Neural cell (in vitro differentiated cells): ENCODE results near the gene SLC8A1. TPM values are rescaled to one million over a fixed set of nuclear protein-coding genes. Genes with fewer than 3 reads are reported as not detected.

Experiments
- H2AFZ ChIP-seq: fragments of 200-600, 300-800 bp; sonication (generic), shearing (Covaris generic); 2 replicates; pipeline ENCODE4 v1.6.0; 2014; ENCODE audit warnings: low read depth, mild to moderate bottlenecking, antibody characterized with exemption, low read length, moderate library complexity
- H3F3A ChIP-seq: fragments of 200-600 bp; shearing (Covaris generic); 2 replicates; pipeline ENCODE4 v1.6.1; 2016; ENCODE audit warnings: mild to moderate bottlenecking, moderate library complexity, mixed read lengths, antibody characterized with exemption, low read length; ENCODE audit not compliant: insufficient read depth, poor library complexity, severe bottlenecking
- H3K27ac ChIP-seq: fragments of 200-600, 300-800 bp; sonication (generic), shearing (Covaris generic); 2 replicates; pipeline ENCODE4 v1.5.1; 2014; ENCODE audit warnings: mild to moderate bottlenecking, low read length, moderate library complexity
- H3K27me3 ChIP-seq: fragments of 300-800, 200-600 bp; sonication (generic), shearing (Covaris generic); 2 replicates; pipeline ENCODE4 v1.6.0; 2014; ENCODE audit warnings: mild to moderate bottlenecking, low read depth, low read length, moderate library complexity; ENCODE audit not compliant: insufficient read depth
- H3K36me3 ChIP-seq: fragments of 300-800, 200-600 bp; sonication (generic), shearing (Covaris generic); 2 replicates; pipeline ENCODE4 v1.5.1; 2014; ENCODE audit warnings: mild to moderate bottlenecking, antibody characterized with exemption, low read length, moderate library complexity; ENCODE audit not compliant: insufficient read depth
- H3K4me2 ChIP-seq: fragments of 300-800, 200-600 bp; sonication (generic), shearing (Covaris generic); 2 replicates; pipeline ENCODE4 v1.6.0; 2014; ENCODE audit warnings: mild to moderate bottlenecking, low read length
- H3K4me3 ChIP-seq: fragments of 300-800, 200-600 bp; sonication (generic), shearing (Covaris generic); 2 replicates; pipeline ENCODE4 v1.5.1; 2014; ENCODE audit warnings: mild to moderate bottlenecking, low read length, moderate library complexity
- H3K79me2 ChIP-seq: fragments of 200-600 bp; shearing (Covaris generic); replicated peaks from 2 replicates; pipeline ENCODE4 v1.6.0; 2014; ENCODE audit warnings: mild to moderate bottlenecking, low read length, moderate library complexity; ENCODE audit not compliant: insufficient read depth
- H3K9ac ChIP-seq: fragments of 300-800, 200-600 bp; sonication (generic), shearing (Covaris generic); 2 replicates; pipeline ENCODE4 v1.6.1; 2016; ENCODE audit warnings: mild to moderate bottlenecking, low read length, mixed read lengths
- H3K9me2 ChIP-seq: fragments of 200-600 bp; shearing (Covaris generic); 2 replicates; pipeline ENCODE4 v1.6.1; 2016; ENCODE audit warnings: mild to moderate bottlenecking, low read length, mixed read lengths; ENCODE audit not compliant: insufficient read depth
- H3K9me3 ChIP-seq: fragments of 200-600, 300-800 bp; sonication (generic), shearing (Covaris generic); 2 replicates; pipeline ENCODE4 v1.6.1; 2016; ENCODE audit warnings: mild to moderate bottlenecking, mixed run types, low read length, moderate library complexity, mixed read lengths
- H4K20me1 ChIP-seq: fragments of 200-600 bp; shearing (Covaris generic); 2 replicates; pipeline ENCODE4 v1.6.1; 2016; ENCODE audit warnings: mild to moderate bottlenecking, mixed run types; ENCODE audit not compliant: insufficient read depth
- CTCF ChIP-seq: fragments of 450-650 bp; IDR thresholded peaks from 2 replicates; pipeline ENCODE4 v1.5.1; 2014; ENCODE audit warnings: antibody characterized with exemption, mild to moderate bottlenecking, moderate library complexity; ENCODE audit not compliant: poor library complexity, severe bottlenecking
- EP300 ChIP-seq: fragments of 450-650 bp; conservative IDR thresholded peaks from 2 replicates; pipeline ENCODE4 v1.6.1; 2014; ENCODE audit warnings: antibody characterized with exemption, mild to moderate bottlenecking, moderate library complexity; ENCODE audit not compliant: poor library complexity, severe bottlenecking
- EZH2 ChIP-seq: fragments of 200-600, 300-800 bp; shearing (Covaris generic), sonication (generic); IDR thresholded peaks from 2 replicates; pipeline ENCODE4 v1.6.1; 2014; ENCODE audit warnings: antibody characterized with exemption, low read length, borderline replicate concordance, mild to moderate bottlenecking; ENCODE audit not compliant: insufficient read depth, poor library complexity, severe bottlenecking
- MXI1 ChIP-seq: fragments of 450-650 bp; conservative IDR thresholded peaks from 2 replicates; pipeline ENCODE4 v1.6.1; 2014; ENCODE audit warnings: antibody characterized with exemption, mild to moderate bottlenecking; ENCODE audit not compliant: poor library complexity, severe bottlenecking
- POLR2AphosphoS5 ChIP-seq: IDR thresholded peaks from 2 replicates; pipeline ENCODE4 v1.6.1; 2012
- RAD21 ChIP-seq: fragments of 450-650 bp; conservative IDR thresholded peaks from 2 replicates; pipeline ENCODE4 v1.6.1; 2014; ENCODE audit warnings: antibody characterized with exemption, mild to moderate bottlenecking, moderate library complexity
- SMC3 ChIP-seq: fragments of 450-650 bp; conservative IDR thresholded peaks from 2 replicates; pipeline ENCODE4 v1.6.1; 2014; ENCODE audit warnings: antibody characterized with exemption, mild to moderate bottlenecking, moderate library complexity; ENCODE audit not compliant: poor library complexity
- TAF1 ChIP-seq: IDR thresholded peaks from 2 replicates; pipeline ENCODE4 v1.6.1; 2012; ENCODE audit warnings: low read depth
- polyA plus RNA-seq: library from polyadenylated mRNA; depleted of rRNA; stranded (reverse); fragments of >200 nt; gene quantifications from 2 replicates; pipeline ENCODE4 v1.2.3, GENCODE V29; 2014
- TF ChIP-seq, protein P1 (sequence below): IDR thresholded peaks from 2 replicates; pipeline ENCODE4 v1.6.1; 2012; ENCODE audit warnings: borderline replicate concordance

Gene SLC8A1
- polyA plus RNA-seq, 1 donor from 2014 or later = 18.7 TPM

- Histone ChIP-seq H3K4me2 (no peak overlapping the region), H3K4me3 (no peak overlapping the region), H3K9me2 (no peaks in the 10 kb centered on the region), H3K9ac (no peak overlapping the region), H3F3A (peaks cover 6% of the 10 kb centered on the region), H3K36me3 (no peaks in the 10 kb centered on the region), H3K27me3 (no peaks in the 10 kb centered on the region), H3K9me3 (no peaks in the 10 kb centered on the region), H2AFZ (no peak overlapping the region), H3K27ac (no peak overlapping the region), H3K79me2 (no peaks in the 10 kb centered on the region), H4K20me1 (no peaks in the 10 kb centered on the region)
- TF ChIP-seq SMC3 (no peak), POLR2AphosphoS5 (no peak), EP300 (no peak), RAD21 (no peak), EZH2 (no peak), MXI1 (no peak), CTCF (no peak), TAF1 (no peak)
- TF ChIP-seq, protein P1, sequence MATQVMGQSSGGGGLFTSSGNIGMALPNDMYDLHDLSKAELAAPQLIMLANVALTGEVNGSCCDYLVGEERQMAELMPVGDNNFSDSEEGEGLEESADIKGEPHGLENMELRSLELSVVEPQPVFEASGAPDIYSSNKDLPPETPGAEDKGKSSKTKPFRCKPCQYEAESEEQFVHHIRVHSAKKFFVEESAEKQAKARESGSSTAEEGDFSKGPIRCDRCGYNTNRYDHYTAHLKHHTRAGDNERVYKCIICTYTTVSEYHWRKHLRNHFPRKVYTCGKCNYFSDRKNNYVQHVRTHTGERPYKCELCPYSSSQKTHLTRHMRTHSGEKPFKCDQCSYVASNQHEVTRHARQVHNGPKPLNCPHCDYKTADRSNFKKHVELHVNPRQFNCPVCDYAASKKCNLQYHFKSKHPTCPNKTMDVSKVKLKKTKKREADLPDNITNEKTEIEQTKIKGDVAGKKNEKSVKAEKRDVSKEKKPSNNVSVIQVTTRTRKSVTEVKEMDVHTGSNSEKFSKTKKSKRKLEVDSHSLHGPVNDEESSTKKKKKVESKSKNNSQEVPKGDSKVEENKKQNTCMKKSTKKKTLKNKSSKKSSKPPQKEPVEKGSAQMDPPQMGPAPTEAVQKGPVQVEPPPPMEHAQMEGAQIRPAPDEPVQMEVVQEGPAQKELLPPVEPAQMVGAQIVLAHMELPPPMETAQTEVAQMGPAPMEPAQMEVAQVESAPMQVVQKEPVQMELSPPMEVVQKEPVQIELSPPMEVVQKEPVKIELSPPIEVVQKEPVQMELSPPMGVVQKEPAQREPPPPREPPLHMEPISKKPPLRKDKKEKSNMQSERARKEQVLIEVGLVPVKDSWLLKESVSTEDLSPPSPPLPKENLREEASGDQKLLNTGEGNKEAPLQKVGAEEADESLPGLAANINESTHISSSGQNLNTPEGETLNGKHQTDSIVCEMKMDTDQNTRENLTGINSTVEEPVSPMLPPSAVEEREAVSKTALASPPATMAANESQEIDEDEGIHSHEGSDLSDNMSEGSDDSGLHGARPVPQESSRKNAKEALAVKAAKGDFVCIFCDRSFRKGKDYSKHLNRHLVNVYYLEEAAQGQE = no peak
These were observed 191.5 kb downstream of the SLC8A1 start for GRCh38 chr2:40260437-40260836.

- Histone ChIP-seq H3K27ac (no peak overlapping the region), H3K27me3 (no peaks in the 10 kb centered on the region), H3K4me2 (no peak overlapping the region), H3K9ac (no peak overlapping the region), H3K36me3 (no peaks in the 10 kb centered on the region), H2AFZ (no peak overlapping the region), H3K9me2 (no peaks in the 10 kb centered on the region), H4K20me1 (no peaks in the 10 kb centered on the region), H3K79me2 (no peaks in the 10 kb centered on the region), H3F3A (peaks cover 6% of the 10 kb centered on the region), H3K9me3 (no peaks in the 10 kb centered on the region), H3K4me3 (no peak overlapping the region)
- no peak for TF ChIP-seq EZH2
- TF ChIP-seq, protein P1 = no peak
- no peak for TF ChIP-seq MXI1
- no peak for TF ChIP-seq SMC3
- no peak for TF ChIP-seq POLR2AphosphoS5
- TF ChIP-seq TAF1 = no peak
These were observed 192.0 kb downstream of the SLC8A1 start for GRCh38 chr2:40259900-40260299.
